Heart right ventricle (tissue), 16 donors: ENCODE data around the gene KLK11. TPM values are rescaled to one million over a fixed set of nuclear protein-coding genes. Genes with fewer than 3 reads are reported as not detected.

Source experiments
- ATAC-seq, 8 donors: fragments of 200-7000 bp; cut with Tn5 transposase; one replicate each; pipeline ENCODE4 v1.9.1; 2020; ENCODE audit warnings: mild to moderate bottlenecking in 8 of 8, moderate library complexity in 8 of 8, moderate number of reproducible peaks in 1 of 8
- DNase-seq, 2 donors: peaks; one replicate each; pipeline ENCODE4 v3.0.0-alpha.2; 2020
- H3K27ac ChIP-seq, 10 donors: fragments of 200-600 bp; sonication (generic) in 2 of 10; one replicate each; pipeline versions ENCODE4 v1.5.0 to v1.8.0; 2020 to 2022; ENCODE audit warnings: mild to moderate bottlenecking in 3 of 10
- H3K27me3 ChIP-seq, 7 donors: fragments of 200-600 bp; one replicate each; pipeline ENCODE4 v1.8.0; 2021 to 2022; ENCODE audit warnings: mild to moderate bottlenecking in 2 of 7
- H3K36me3 ChIP-seq, 9 donors: fragments of 200-600 bp; sonication (generic) in 1 of 9; one replicate each; pipeline versions ENCODE4 v1.5.0 to v1.8.0; 2020 to 2022; ENCODE audit warnings: mild to moderate bottlenecking in 2 of 9
- H3K4me1 ChIP-seq, 9 donors: fragments of 200-600 bp; sonication (generic) in 1 of 9; one replicate each; pipeline versions ENCODE4 v1.5.0 to v1.8.0; 2020 to 2022; ENCODE audit warnings: mild to moderate bottlenecking in 4 of 9
- H3K4me3 ChIP-seq, 10 donors: fragments of 200-600 bp; sonication (generic) in 2 of 10; one replicate each; pipeline versions ENCODE4 v1.5.0 to v1.8.0; 2020 to 2022; ENCODE audit warnings: mild to moderate bottlenecking in 7 of 10, moderate library complexity in 2 of 10
- H3K9me3 ChIP-seq, 11 donors: fragments of 200-600 bp in 10 of 11; sonication (generic) in 2 of 11; one replicate each; pipeline versions ENCODE4 v1.5.0 to v1.8.0; 2013 to 2022; ENCODE audit warnings: mild to moderate bottlenecking in 2 of 11, control low read depth in 1 of 11, moderate library complexity in 1 of 11
- CTCF ChIP-seq, 9 donors: fragments of 200-600 bp; sonication (generic) in 2 of 9; IDR thresholded peaks; one replicate each; pipeline versions ENCODE4 v1.5.0 to v1.8.0; 2021 to 2022; ENCODE audit warnings: antibody characterized with exemption in 9 of 9, mild to moderate bottlenecking in 5 of 9, moderate library complexity in 1 of 9
- WGBS, 2 donors: extraction: QIAGEN DNeasy Blood & Tissue Kit; methylation state at CpG; one replicate each; pipeline ENCODE4 v1.1.7; 2013; ENCODE audit warnings: inconsistent platforms in 1 of 2; 5-methylcytosine and 5-hydroxymethylcytosine counted together
- intact Hi-C, 10 donors: fragments of 100-400 bp; cut with DNase I; formaldehyde crosslinking; loops; one replicate each; pipeline versions ENCODE4 v1.11.1 to v1.14.2; 2022
- polyA plus RNA-seq, 2 donors: library from polyadenylated mRNA; stranded (reverse); fragments of 200-250 nt; gene quantifications; one replicate each; pipeline ENCODE4 v1.2.3, GENCODE V29; 2013
- total RNA-seq, 10 donors: library from RNA; stranded (reverse); fragmentation: NEBNext Ultra II Directional in 3 of 10; extraction: Animal tissue kit (Norgen Biotek cat#: 25700) in 3 of 10; gene quantifications; one replicate each; pipeline versions ENCODE4 v1.2.1 to v1.2.4, GENCODE V29; 2021 to 2023
- donor health status: Arrhythmogenic right ventricular cardiomyopathy.
- donor health status: ischemic (EF 13 %, LVEDD 7.1; RV severe dilation, severe dysfunction).
- donor health status: healthy with polysubstance abuse.
- donor health status: DM: no; HTN: yes; CAD: no.
- donor health status: DM: no; HTN: no; CAD: no.
- donor health status: ischemic (EF 25% LVEDD 6.9; RV normal size, moderate dysfunction).
- donor health status: ischemic (EF 25% LVEDD 5.7; RV mildly dilated, moderate dysfunction).
- donor health status: healthy.
- donor health status: DM: yes; HTN: yes; CAD: no.
- donor health status: Ischemic cardiomyopathy.
- donor health status: ischemic (EF 35%, LVEDD 5.7; RV mildly dilated, moderate dysfunction).
- donor health status: nonischemic (EF 11% LVEDD 7.7; RV severe dilation, severe dysfunction).
- donor health status: DM: yes; HTN: yes; CAD: no.
- donor health status: PGD.
- donor health status: ischemic (EF 29% LVEDD 5.4; RV normal size, mild dysfunction).
- donor health status: nonischemic (EF 23%, LVEDD 6.1; RV moderate dilation, normal function).

KLK11 gene
- total and polyA plus RNA-seq, 12 donors: 0.27 to 0.59 (median 0.43) TPM; not detected in 6

- DNase-seq (no peak), ATAC-seq (no peak)
- Histone ChIP-seq H3K4me3 (no peak overlapping the region), H3K27me3 (peaks cover 0 to 57% (median 32%) of the 10 kb centered on the region in 7 donors), H3K4me1 (no peaks in the 10 kb centered on the region), H3K36me3 (no peaks in the 10 kb centered on the region), H3K27ac (no peak overlapping the region), H3K9me3 (no peaks in the 10 kb centered on the region)
- no peak for TF ChIP-seq CTCF (IDR thresholded peaks at IDR 0.05)
- WGBS, 2 donors: 72 to 80% methylated on average over 4 of the region's 4 CpGs
- intact Hi-C loops: no loop called here
Measured at GRCh38 chr19:50982186-50982585, 44.2 kb downstream of the KLK11 start.

GRCh38 chr19:50981587-50982146 lies 44.7 kb downstream of the KLK11 start:
- intact Hi-C loops: no loop called here
- Histone ChIP-seq H3K36me3 (no peaks in the 10 kb centered on the region), H3K27me3 (peaks cover 0 to 58% (median 34%) of the 10 kb centered on the region in 7 donors)

GRCh38 chr19:50980208-50980607 lies 46.2 kb downstream of the KLK11 start:
- Histone ChIP-seq H3K9me3 (no peaks in the 10 kb centered on the region), H3K36me3 (no peaks in the 10 kb centered on the region), H3K4me3 (no peak overlapping the region), H3K4me1 (no peaks in the 10 kb centered on the region), H3K27me3 (peaks cover 0 to 59% (median 44%) of the 10 kb centered on the region in 7 donors), H3K27ac (no peak overlapping the region)
- intact Hi-C loops: no loop called here
- TF ChIP-seq CTCF (IDR thresholded peaks at IDR 0.05): no peak
- no peak for DNase-seq
- WGBS, 2 donors: 55 to 57% methylated on average over 13 of the region's 13 CpGs
- no peak for ATAC-seq

More at GRCh38 chr19:50981587-50982146, 44.7 kb downstream of the KLK11 start:
- Histone ChIP-seq H3K4me1 (no peaks in the 10 kb centered on the region), H3K4me3 (no peak overlapping the region), H3K27ac (no peak overlapping the region), H3K9me3 (no peaks in the 10 kb centered on the region)
- WGBS, 2 donors: 68 to 72% methylated on average over 11 of the region's 11 CpGs
- no peak for ATAC-seq
- no peak for TF ChIP-seq CTCF (IDR thresholded peaks at IDR 0.05)
- no peak for DNase-seq

GRCh38 chr19:50979758-50980157 lies 46.7 kb downstream of the KLK11 start:
- H3K9me3 ChIP-seq: no peaks in the 10 kb centered on the region
- no peak for TF ChIP-seq CTCF (IDR thresholded peaks at IDR 0.05)
- no peaks in the 10 kb centered on the region for H3K4me1 ChIP-seq
- no peak overlapping the region for H3K27ac ChIP-seq
- no peak overlapping the region for H3K4me3 ChIP-seq
- peaks cover 0 to 59% (median 44%) of the 10 kb centered on the region in 7 donors for H3K27me3 ChIP-seq
- intact Hi-C loops: no loop called here
- no peaks in the 10 kb centered on the region for H3K36me3 ChIP-seq
- DNase-seq (no peak), ATAC-seq (no peak)
- WGBS, 2 donors: 35 to 39% methylated on average over 8 of the region's 8 CpGs
